HK-2 (cell line): ENCODE data around the gene SCRT2.

Experiments used
- DNase-seq: peaks from one replicate; pipeline ENCODE4 v3.0.0-alpha.2; 2018; ENCODE audit not compliant: unreplicated experiment

Gene SCRT2

DNA sequence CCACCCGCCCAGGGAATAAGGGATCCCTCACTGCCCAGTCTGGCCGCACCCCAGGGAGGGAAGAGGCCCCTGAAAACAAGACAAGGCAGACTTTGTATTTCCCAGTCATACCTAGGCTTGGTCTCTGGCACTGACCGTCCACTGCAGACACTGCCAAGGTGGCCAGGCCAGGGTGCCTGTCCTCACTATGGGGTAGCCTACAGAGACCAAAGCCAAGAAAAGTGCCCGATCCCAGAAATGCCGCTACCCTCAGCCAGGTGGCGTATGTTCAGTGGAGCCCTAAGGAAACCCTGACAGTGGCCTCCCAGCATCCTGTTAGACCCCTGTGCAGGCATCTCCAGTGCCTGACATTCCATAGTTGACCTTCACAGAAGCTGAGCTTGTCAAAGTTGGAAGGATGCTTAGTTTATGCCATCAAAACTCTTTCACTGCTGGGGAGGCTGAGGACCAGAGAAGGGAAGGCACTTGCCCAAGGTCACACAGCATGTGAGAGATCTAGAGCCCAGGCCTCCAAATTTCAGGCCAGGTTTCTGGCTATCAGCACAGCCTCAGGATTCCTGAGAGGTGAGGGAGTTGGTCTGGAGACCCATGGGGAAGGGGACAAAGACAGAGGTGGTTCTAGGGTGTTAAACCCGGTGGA, 2.5 kb downstream of the SCRT2 start:
- no peak for DNase-seq

GRCh38 chr20:671252-672030, 4.2 kb downstream of the SCRT2 start:
- DNase-seq: no peak

- no peak for DNase-seq
Measured at GRCh38 chr20:669573-669972, 6.0 kb downstream of the SCRT2 start.

GRCh38 chr20:668638-669037, 7.0 kb downstream of the SCRT2 start:
- no peak for DNase-seq

DNA sequence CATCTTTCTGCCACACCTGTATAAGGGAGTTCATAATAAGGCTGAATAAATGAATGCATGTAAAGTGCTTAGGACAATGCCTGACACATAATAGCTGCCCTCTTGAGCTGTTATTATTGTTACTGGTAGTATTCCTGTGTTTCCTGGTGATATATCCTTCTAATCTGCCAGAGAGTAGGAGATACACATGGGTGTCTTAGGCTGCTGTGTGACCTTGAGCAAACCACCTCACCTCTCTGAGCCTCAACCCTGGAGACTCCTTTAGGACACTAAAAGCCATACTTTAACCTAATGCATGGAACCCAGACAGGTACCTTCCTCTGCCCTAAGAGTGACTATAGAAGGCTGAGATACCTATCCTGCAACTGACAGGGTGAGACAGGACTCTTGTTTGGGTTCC, 7.6 kb downstream of the SCRT2 start:
- no peak for DNase-seq

DNA sequence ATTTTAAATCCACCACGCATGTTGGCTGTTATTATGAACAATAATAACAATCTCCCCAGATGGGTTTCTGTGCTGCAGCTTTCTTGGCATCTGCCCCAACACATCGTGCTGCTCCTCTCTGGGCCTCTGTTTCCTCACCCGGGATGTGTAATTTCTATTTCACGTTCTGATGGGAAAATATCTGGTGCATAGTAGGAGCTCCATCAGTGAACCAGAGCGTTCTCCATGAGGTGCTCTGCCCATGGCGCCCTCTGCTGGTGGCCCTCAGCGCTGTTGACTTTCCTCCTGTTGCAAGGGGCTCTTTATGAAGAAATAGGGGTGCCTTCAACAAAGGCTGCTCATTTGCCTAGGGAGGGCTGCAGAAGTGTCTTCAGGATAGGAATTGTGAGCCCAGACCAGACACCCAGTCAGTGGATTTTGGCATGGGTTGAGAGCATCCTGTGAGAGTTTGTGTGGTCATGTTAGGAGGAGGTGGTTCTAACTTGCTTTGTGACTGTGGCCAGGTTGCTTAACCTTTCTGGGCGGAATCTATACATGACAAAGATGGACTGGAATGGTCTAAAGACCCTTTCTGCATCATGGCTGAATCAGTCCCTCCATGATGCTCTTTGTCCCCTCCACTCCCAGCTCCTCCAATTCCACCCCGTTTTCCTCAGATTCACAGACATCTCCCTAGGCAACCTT, 8.1 kb downstream of the SCRT2 start:
- DNase-seq: peak; percentile 55

DNA sequence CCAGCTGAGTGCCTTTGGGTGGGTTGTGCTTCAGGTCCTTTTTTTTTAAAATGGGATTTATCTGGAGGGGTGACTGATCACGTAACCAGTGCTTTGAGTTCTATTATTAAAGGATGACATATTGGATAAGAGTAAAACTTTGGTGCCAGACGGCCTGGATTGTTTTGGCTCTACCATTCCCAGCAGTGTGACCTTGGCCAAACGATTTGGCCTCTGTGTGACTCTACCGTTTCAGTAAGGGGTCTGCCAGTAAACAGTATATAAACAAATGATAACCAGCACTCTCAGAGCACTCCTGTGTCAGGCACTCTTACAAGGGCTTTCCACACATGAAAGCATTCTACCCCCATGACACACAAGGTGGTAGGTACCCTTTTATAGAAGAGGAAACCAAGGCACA, 8.7 kb downstream of the SCRT2 start:
- no peak for DNase-seq

DNA sequence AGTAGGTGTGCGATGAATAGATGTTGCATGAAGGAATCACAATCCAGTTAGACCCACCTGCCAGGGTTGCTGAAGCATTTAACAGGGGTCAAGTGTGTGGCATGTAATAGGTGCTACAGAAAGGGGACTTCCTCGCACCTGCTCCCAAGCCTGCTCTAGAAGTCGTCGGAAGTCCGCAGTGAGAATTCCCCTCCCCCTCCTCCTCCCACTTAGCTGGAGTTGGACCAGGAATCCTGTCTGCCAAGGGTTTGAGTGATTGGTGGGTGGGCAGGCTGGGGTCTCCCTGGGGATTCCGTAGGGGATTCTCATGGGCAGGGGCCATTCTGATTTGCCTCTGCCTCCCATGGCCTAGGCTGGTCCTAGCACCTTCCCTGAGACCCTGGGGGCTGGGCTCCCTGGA, 10.3 kb downstream of the SCRT2 start:
- DNase-seq: no peak

- no peak for DNase-seq
Measured at GRCh38 chr20:664576-664975, 11.0 kb downstream of the SCRT2 start.

GRCh38 chr20:664151-664550, 11.5 kb downstream of the SCRT2 start:
- no peak for DNase-seq

GRCh38 chr20:663315-664090, 12.1 kb downstream of the SCRT2 start:
- no peak for DNase-seq

DNA sequence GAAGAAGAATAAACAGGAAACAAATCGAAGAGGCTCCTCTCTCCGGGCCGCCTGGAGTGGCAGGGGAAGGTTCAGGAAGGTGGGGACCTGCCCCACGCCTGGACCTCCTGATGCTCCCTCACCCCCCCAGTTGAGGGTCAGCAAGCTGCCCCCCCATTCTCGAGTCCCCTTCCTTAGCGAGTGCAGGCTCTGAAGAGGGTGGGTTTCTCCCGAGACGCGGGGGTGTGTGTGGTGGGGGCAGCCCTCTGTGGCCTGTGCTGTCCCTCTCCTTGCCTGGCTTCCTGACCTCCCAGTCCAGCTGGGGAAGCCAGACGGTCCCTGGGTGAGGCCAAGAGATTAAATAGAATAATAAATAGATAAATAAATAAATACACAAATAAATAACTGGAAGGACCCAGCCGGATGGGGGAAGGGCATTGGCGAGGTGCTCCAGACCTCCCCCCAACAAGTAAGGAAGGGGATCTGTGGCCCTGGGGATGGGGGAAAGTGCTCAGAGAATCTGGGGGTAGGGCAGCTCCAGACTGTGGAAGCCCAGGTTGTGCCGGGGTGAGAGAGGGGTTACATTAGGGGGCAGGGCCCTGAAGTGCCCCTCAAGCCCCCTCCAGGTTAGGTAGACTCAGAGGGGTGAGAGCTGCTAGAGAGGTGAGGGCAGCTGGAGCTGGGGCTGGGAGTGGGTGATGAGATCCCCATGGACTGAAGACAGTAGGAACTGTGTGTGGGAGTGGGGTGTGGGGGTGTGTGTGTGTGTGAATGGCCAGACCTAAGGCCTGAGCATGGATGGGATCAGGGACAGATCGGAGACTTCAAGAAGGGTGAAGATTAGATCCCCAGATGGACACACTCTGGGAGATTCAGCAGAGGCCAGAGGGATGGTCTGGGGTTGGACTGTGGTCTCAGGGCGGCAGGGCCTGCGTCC, 13.1 kb downstream of the SCRT2 start:
- no peak for DNase-seq

DNA sequence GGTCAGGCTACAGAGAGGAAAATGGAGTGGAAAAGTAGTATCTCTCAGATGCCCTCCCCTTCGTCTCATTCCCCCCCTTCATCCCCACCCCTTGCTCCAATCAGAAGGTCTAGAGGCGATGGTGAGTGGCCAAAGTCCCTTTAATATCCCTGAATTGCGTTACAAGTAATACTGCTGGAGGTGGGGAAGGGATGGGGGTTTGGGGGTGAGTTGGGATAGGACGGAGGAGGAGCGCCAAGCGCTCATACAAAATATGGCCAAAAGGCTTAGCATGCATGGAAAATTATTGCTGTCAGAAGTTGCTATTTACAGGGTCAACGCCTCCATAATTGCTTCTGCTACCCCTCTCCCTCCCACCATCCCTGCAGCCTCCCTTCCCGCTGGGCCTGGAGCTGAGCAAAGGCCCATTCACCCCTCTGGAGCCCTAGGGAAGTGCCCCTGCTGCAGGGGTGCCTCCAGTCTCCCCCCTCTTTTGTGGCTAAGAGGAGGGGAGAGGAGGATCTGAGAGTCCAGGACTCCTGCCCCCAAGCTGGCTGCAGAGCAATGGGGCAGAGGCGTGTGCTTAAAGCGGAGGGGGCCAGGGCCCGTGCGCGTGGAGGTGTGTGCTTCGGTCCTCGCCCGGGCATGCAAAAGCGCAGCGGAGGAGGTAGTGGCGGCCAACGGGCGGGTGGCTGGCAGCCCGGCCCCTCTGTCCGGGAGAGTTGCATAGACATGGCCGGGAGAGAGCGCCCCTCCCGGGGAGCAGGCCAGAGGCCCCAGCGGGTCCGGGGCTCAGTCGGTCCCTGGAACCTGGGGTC, 13.9 kb downstream of the SCRT2 start:
- no peak for DNase-seq

GRCh38 chr20:658731-659291, 16.8 kb downstream of the SCRT2 start:
- DNase-seq: no peak

GRCh38 chr20:658202-658601, 17.4 kb downstream of the SCRT2 start:
- DNase-seq: no peak

- no peak for DNase-seq
Measured at GRCh38 chr20:655726-656624, 19.6 kb downstream of the SCRT2 start.

- DNase-seq: no peak
Measured at GRCh38 chr20:654417-654750, 21.2 kb downstream of the SCRT2 start.

DNA sequence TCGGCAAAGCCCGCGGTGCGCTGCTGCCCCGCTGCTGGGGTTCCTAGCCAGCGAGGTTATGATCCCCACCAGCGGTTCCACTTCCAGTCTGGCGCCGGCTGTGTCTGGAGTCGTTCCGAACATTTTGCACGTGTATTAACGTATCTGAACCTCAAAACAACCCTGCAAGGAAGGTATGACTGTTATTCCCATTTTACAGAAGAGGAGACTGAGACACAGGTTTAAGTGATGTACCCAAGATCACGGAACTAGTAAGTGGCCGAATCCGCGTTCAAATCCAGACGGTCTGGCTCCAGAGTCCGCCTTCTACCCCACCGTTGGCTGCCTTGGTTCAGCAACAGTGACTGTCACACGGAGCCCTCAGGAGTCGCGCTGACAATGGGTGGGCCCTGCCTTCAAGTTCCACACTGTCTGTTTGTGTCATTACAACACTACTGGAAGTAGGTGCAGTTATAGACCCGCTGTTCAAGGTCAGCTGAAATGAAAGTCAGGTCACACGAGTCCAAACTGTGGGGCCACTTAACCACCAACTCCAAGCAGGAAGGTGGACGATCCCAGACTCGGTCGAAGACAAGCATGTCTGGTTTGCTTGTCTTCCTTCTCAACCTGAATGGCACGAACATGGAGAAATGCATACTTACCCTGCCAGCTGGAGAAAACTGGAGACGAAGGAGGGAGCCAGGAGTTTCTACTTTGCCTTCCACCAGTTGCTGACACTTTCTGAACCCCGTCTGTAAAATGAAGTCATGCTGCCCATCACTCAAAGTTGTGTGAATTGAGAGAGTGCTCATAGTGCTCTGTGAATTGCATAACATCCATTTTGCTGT, 21.8 kb downstream of the SCRT2 start:
- no peak for DNase-seq
